Activated T-cell treated with anti-CD3 and anti-CD28 coated beads, Interleukin-2, amount 50 U/mL, for 24 hours (primary cell): ENCODE measurements around the gene SOS2.

ENCODE experiments used
- DNase-seq: peaks from one replicate; pipeline ENCODE4 v3.0.0-alpha.2; 2020
- H3K27ac Mint-ChIP-seq: 2 replicates; pipeline ENCODE4 v1.8.0; 2020; ENCODE audit warnings: mild to moderate bottlenecking, mixed read lengths
- H3K27me3 Mint-ChIP-seq: 2 replicates; pipeline ENCODE4 v1.8.0; 2020; ENCODE audit warnings: mixed read lengths
- H3K36me3 Mint-ChIP-seq: 2 replicates; pipeline ENCODE4 v1.8.0; 2020; ENCODE audit warnings: low read depth, mixed read lengths
- H3K4me1 Mint-ChIP-seq: 2 replicates; pipeline ENCODE4 v1.8.0; 2020; ENCODE audit warnings: low read depth, mixed read lengths
- H3K4me3 Mint-ChIP-seq: 2 replicates; pipeline ENCODE4 v1.8.0; 2020; ENCODE audit warnings: mild to moderate bottlenecking, moderate library complexity, mixed read lengths
- H3K9me3 Mint-ChIP-seq: 2 replicates; pipeline ENCODE4 v1.8.0; 2020; ENCODE audit warnings: mixed read lengths

SOS2 gene

GRCh38 chr14:50072395-50072794, 159.0 kb downstream of the SOS2 start:
- Mint-ChIP-seq H3K27me3 (no peaks in the 10 kb centered on the region), H3K27ac (no peak overlapping the region)

DNA sequence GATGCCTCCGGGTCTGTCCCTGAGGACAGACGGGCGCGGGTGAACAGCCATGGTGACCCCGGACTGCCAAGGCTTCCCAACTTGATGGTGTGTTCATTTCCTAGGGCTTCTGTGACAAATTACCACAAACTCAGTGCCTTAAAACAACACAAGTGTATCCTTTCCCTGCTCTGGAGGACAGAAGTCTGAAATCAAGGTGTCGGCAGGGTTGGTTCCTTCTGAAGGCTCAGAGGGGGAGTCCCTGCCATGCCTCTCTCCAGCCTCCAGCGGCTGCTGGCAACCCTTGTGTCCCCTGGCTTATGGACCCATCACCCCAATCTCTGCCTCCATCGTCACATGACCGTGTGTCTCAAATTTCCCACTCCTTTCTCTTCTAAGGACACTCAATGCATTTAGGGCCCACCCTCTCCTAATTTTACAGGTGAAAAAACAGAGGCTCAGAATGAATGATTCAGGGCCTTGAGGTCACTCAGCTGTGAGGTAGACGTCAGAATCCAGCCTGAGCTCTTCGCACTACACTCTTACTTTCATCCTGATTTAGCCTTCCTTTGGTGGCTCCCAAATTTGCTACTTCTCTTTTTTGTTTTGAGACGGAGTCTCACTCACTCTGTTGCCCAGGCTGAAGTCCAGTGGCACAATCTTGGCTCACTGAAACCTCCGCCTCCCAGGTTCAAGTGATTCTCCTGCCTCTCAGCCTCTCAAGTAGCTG, 160.4 kb downstream of the SOS2 start:
- Mint-ChIP-seq H3K4me3 (no peak overlapping the region), H3K4me1 (peaks cover 60% of the 10 kb centered on the region), H3K27me3 (no peaks in the 10 kb centered on the region), H3K27ac (no peak overlapping the region), H3K9me3 (peaks cover 2% of the 10 kb centered on the region), H3K36me3 (peaks cover 6% of the 10 kb centered on the region)
- DNase-seq: peak; percentile 17

More at GRCh38 chr14:50072395-50072794, 159.0 kb downstream of the SOS2 start:
- H3K4me3 Mint-ChIP-seq: no peak overlapping the region
- H3K36me3 Mint-ChIP-seq: peaks cover 6% of the 10 kb centered on the region
- DNase-seq: no peak
- H3K9me3 Mint-ChIP-seq: peaks cover 2% of the 10 kb centered on the region
- H3K4me1 Mint-ChIP-seq: peaks cover 55% of the 10 kb centered on the region

DNA sequence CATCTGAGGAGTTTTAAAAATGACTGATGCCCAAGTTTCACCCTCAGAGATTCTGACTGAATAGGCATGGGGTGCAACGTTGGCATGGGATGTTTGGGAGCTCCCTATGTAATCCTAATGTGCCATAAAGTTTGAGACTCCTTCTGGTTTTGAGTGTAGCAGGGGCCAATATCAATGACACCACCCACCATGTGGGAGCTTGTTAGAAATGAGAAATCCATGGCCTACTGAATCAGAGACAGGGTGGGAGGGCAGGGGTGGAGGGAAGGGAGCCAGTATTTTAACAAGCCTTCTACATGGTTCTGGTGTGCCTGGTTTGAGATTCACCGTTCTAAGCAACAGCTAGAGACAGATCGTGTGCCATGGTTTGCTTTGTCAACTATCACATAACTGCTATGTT, 161.1 kb downstream of the SOS2 start:
- Mint-ChIP-seq H3K4me1 (peaks cover 63% of the 10 kb centered on the region), H3K27me3 (no peaks in the 10 kb centered on the region), H3K9me3 (peaks cover 2% of the 10 kb centered on the region), H3K36me3 (peaks cover 6% of the 10 kb centered on the region), H3K4me3 (no peak overlapping the region), H3K27ac (peak overlapping the region; percentile 15)
- peak; percentile 23 for DNase-seq

- H3K4me1 Mint-ChIP-seq: peaks cover 69% of the 10 kb centered on the region
- no peaks in the 10 kb centered on the region for H3K27me3 Mint-ChIP-seq
- DNase-seq: peak; percentile 12
- H3K4me3 Mint-ChIP-seq: no peak overlapping the region
- no peak overlapping the region for H3K27ac Mint-ChIP-seq
- H3K9me3 Mint-ChIP-seq: peaks cover 2% of the 10 kb centered on the region
- peaks cover 6% of the 10 kb centered on the region for H3K36me3 Mint-ChIP-seq
Measured at GRCh38 chr14:50069325-50069724, 162.1 kb downstream of the SOS2 start.

DNA sequence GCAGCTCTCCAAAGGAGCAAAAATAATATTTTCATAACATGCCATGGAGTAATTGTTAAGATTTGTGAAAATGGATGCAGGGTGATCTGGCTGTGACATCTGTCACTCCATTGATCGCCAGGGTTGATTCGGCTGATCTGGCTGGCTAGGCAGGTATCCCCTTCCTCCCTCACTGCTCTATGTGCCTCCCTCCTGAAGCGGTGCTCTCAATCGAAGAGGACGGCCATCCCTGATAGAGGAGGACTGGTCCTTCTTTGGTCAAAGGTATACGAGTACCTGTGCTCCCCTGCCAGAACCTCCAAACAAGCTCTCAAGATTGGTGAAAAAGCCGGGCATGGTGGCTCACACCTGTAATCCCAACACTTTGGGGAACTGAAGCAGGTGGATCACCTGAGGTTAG, 162.9 kb downstream of the SOS2 start:
- no peak overlapping the region for H3K27ac Mint-ChIP-seq
- H3K9me3 Mint-ChIP-seq: peaks cover 2% of the 10 kb centered on the region
- H3K27me3 Mint-ChIP-seq: no peaks in the 10 kb centered on the region
- peaks cover 6% of the 10 kb centered on the region for H3K36me3 Mint-ChIP-seq
- DNase-seq: no peak
- peaks cover 77% of the 10 kb centered on the region for H3K4me1 Mint-ChIP-seq
- no peak overlapping the region for H3K4me3 Mint-ChIP-seq

GRCh38 chr14:50067723-50068495, 163.5 kb downstream of the SOS2 start:
- no peak overlapping the region for H3K4me3 Mint-ChIP-seq
- no peaks in the 10 kb centered on the region for H3K27me3 Mint-ChIP-seq
- H3K4me1 Mint-ChIP-seq: peaks cover 81% of the 10 kb centered on the region
- H3K27ac Mint-ChIP-seq: peak overlapping the region; percentile 45
- peaks cover 6% of the 10 kb centered on the region for H3K36me3 Mint-ChIP-seq
- DNase-seq: peak; percentile 18
- H3K9me3 Mint-ChIP-seq: peaks cover 2% of the 10 kb centered on the region
